Right ventricle myocardium inferior (tissue), 1 donor: ENCODE data around the gene ASCC3. TPM values are rescaled to one million over a fixed set of nuclear protein-coding genes. Genes with fewer than 3 reads are reported as not detected.
"Not testable (repeated sequence)": the region's sequence is repeated elsewhere in the genome, so short reads cannot be mapped to it uniquely, and the experiment has no call there.

ENCODE experiments used
- ATAC-seq: fragments of 200-7000 bp; cut with Tn5 transposase; one replicate; pipeline ENCODE4 v1.9.1; 2020; ENCODE audit warnings: mild to moderate bottlenecking, moderate library complexity
- DNase-seq: peaks from one replicate; pipeline ENCODE4 v3.0.0; 2021; ENCODE audit errors: missing footprints
- intact Hi-C: fragments of 100-400 bp; cut with DNase I; formaldehyde crosslinking; loops from one replicate; pipeline ENCODE4 v1.11.0; 2022
- total RNA-seq: library from RNA; stranded (reverse); fragmentation: NEBNext Ultra II Directional; extraction: Animal tissue kit (Norgen Biotek cat#: 25700); gene quantifications from one replicate; pipeline ENCODE4 v1.2.1, GENCODE V29; 2021
- donor health status: DM: no; HTN: yes; CAD: no; lungs with severe emphysema.

Gene ASCC3
- total RNA-seq, 1 donor from 2014 or later, result 14.5 TPM

GRCh38 chr6:100745419-100746041 lies 135.6 kb downstream of the ASCC3 start:
- intact Hi-C loops, result no loop called here
- DNase-seq (no peak), ATAC-seq (no peak)

GRCh38 chr6:100740439-100740838 lies 140.7 kb downstream of the ASCC3 start:
- ATAC-seq, result no peak
- DNase-seq, result no peak
- intact Hi-C loops, result no loop called here

GRCh38 chr6:100737720-100738119 lies 143.4 kb downstream of the ASCC3 start:
- intact Hi-C loops, ATAC-seq, DNase-seq: not testable (repeated sequence)

DNA sequence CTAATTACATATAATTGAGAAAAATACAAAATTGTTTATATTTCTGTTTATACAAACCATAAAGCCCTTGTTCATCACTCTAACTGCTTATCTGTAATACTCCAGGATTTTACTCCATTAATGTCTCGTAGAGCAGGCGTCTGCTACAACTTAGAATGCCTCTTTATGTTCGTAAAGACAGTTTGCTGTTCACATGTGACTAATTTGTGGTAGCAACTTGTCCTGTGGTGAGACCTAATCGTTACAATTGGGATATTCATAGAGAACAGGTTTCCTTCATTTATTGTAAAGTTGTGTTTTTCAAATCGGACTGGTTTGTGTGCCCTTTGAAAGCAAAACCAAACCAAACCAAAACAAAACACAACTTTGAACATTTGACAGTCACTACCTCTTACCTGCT lies 149.7 kb downstream of the ASCC3 start:
- ATAC-seq (no peak), DNase-seq (no peak)
- intact Hi-C loops, result no loop called here

DNA sequence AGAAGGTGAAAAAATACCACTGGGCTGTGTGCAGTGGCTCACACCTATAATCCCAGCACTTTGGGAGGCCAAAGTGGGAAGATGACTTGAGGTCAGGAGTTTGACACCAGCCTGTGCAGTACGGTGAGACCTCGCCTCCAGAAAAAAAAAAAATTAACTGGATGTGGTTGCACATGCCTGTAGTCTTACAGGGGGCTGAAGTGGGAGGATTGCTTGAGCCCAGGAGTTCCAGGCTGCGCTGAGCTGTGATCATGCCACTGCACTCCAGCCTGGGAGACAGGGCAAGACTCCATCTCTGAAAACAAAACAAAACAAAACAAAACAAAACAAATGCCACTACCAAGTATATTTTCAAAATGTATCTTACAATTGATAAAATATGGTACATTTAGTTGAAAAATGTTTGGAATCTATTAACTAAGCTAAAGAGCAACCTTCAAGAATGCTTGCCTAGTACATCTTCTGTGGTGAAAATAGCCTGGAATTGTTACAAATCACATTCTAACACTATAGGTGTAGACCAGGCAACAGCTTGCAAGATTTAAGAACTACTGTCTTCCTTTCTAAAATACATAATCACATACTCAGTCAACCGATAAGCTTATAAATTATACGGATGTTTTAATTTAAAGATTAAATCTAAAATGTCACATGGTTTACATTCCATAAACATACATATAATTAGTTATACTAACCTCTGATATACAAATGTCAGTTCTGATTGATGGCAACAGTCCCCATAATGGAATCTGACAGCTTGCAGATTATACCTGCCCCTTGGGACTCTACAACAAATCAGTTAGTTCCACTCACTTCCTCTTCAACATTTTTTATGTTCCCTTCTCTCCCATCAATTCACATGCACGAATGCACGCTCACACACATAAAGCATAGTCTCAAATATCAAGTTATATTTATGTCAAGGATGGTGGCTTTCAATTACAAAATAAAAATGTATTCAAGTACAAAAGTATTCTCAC lies 150.8 kb downstream of the ASCC3 start:
- ATAC-seq (no peak), DNase-seq (no peak)
- intact Hi-C loops, result no loop called here

DNA sequence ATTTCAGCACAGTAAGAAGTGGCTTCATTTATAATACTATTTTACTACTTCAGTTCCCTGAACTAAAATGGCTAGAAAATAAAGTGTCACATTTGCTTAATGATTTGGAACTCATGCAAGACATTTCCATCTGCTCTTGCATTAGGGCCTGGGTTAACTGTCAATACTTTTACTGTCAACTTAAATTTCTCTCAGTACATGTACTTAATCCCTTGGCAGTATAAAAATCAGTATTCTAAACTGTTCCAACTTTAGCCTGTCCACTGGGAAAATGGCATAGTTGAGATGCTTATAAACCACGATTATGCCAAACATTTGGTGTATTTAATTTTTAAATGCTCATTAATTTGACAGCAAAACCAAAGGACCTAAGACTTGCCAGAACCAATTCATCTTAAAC lies 154.5 kb downstream of the ASCC3 start:
- no peak for DNase-seq
- intact Hi-C loops, result no loop called here
- no peak for ATAC-seq

GRCh38 chr6:100724696-100725095 lies 156.4 kb downstream of the ASCC3 start:
- intact Hi-C loops, result no loop called here
- ATAC-seq, result no peak

DNA sequence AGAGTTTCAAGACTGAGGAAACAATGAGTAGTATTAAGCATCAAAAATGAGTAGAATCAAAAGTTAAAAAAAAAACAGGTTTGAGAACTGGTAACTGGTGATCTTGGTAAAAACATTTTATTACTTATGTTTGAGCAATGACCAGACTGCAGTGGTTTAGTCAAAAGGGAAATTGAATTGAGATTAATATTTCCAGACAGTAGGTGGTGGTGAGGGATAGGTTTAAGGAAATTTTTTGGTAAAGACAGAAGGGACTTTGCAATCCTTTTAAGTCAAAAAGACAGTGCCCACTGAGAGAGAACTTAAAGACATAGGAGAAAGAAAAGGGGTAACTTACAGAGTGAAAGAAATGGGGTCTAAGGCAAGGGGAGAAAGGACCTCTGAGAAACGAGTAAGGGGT lies 156.9 kb downstream of the ASCC3 start:
- intact Hi-C loops, result no loop called here
- no peak for DNase-seq
- no peak for ATAC-seq

More at GRCh38 chr6:100724696-100725095, 156.4 kb downstream of the ASCC3 start:
- no peak for DNase-seq

DNA sequence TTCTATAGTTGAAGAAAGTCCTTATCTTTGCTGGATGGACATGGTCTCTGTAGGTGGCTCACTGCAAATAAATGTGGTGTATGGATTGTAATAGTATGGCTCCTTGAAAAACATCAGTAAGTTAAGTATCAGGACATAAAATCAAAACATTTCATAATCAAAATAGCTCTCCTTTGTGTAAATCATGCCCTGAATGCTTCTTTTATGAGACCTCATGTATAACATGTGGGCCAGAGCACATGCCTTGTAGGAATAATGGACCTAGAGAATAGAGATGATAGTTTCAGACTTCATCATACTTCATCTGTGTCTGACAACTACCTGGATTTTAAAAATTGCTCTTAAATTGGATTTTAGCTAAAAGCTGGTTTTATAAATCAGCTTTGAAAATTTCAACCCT lies 159.9 kb downstream of the ASCC3 start:
- intact Hi-C loops, result no loop called here
- DNase-seq (no peak), ATAC-seq (no peak)

GRCh38 chr6:100719883-100720682 lies 161.0 kb downstream of the ASCC3 start:
- intact Hi-C loops, result no loop called here
- no peak for ATAC-seq
- DNase-seq, result no peak

GRCh38 chr6:100712997-100713396 lies 168.1 kb downstream of the ASCC3 start:
- DNase-seq (no peak), ATAC-seq (no peak)
- intact Hi-C loops, result no loop called here

- ATAC-seq (no peak), DNase-seq (no peak)
- intact Hi-C loops, result no loop called here
Observed at GRCh38 chr6:100706491-100706890, 174.6 kb downstream of the ASCC3 start.

DNA sequence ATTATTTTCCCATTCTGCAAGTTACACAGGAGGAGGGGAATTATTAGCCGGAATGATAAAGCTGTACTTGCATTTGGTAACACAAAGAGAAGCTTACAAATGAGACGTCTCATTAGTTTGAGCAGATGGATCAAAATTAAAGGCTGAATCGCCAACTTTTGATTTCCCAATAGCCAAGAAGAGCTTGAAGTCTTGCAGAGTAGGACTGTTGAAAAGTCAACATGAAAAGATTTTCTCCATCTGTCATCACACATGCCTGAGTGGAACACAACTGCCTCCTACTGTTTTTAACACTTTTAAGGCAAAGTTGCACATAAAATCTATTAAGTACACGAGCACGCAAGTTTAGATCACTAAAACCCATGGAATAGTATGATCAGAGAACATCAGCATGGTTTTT lies 176.2 kb downstream of the ASCC3 start:
- no peak for DNase-seq
- intact Hi-C loops, result no loop called here
- no peak for ATAC-seq

DNA sequence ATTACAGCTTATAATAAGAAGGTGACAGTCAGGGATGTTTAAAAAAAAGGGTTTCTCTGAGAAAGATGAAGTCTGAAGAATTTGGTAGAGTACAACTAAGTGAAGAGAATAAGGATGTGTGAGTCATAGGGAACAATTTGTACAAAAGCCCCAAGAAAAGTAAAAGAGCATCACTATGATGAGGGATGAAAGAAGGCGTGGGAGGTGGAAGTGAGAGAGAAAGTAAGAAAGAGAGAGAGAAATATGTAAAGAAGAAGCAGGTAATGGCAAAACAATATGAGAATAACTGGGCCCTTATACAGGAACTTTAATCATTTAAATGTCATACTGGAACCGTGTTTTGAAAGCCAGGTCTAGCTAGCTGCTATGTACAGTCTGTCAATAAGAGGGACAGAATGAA lies 179.4 kb downstream of the ASCC3 start:
- DNase-seq (no peak), ATAC-seq (no peak)
- intact Hi-C loops, result no loop called here

DNA sequence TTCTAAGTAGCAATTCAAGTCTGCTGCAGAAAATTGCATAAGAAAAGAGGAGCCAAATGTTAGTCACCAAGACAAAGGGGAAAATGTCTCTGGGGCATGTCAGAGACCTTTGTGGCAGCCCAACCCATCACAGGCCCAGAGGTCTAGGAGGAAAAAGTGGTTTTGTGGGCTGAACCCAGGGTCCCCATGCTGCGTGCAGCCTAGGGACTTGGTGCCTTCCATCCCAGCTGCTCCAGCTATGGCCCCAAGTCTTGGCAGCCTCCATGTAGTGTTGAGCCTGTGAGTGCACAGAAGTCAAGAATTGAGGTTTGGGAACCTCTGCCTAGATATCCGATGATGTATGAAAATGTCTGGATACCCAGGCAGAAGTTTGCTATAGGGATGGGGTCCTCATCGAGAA lies 181.1 kb downstream of the ASCC3 start:
- ATAC-seq (no peak), DNase-seq (no peak)
- intact Hi-C loops, result no loop called here

- intact Hi-C loops, result no loop called here
- DNase-seq, result no peak
- ATAC-seq, result no peak
Observed at GRCh38 chr6:100695445-100695844, 185.7 kb downstream of the ASCC3 start.

DNA sequence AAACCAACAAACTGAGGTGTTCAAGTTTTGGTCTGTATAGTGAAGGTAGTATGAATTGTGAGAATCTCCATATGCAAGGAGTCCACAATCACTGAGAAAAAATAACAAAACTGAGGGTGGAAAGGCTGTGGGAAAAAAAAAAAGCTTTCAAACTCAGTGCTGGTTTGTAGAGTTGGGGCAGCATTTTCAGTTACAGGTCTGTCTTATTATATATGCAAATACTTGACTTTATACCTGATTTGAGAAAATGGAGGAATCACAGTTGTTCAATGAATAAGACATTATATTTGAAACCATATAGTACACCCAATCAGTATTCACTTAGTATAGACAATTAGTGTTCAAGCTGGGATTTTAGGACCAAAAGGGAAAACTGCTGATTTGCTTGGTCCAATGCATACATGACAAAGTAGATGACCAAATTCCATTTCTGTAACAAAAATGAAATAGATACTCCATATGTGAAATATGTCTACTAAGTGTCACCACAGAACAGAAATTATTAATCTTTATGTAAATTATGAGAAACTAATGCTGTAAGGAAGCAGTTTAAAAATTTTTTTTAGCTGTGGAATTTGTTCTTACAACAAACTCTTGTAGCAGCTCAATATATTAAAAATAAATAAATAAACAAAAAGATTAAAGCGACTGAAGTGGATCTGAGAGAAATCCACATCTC lies 187.7 kb downstream of the ASCC3 start:
- DNase-seq (no peak), ATAC-seq (no peak)
- intact Hi-C loops, result no loop called here

- no peak for ATAC-seq
- intact Hi-C loops, result no loop called here
- no peak for DNase-seq
Observed at GRCh38 chr6:100691972-100692371, 189.2 kb downstream of the ASCC3 start.

DNA sequence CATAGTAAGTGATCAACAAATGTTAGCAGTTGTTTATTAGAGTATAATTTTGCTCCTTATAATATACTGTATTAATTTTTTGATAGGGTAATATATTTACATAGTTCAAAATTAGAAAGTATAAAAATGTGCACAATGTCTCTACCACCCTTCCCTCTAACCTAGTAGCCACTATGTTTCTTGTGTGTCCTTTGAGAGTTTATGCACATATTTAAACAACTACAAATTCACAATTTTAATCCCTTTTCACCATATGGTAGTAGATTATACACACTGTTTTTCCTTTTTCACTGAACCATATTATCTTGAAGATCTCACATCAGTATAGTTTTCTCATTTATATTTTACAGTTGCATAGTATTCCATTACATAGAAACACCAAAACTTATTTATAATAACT lies 194.9 kb downstream of the ASCC3 start:
- ATAC-seq (no peak), DNase-seq (no peak)
- intact Hi-C loops, result no loop called here
